ENCODE results near the gene MRPS12.
"Not testable (repeated sequence)": the region's sequence is repeated elsewhere in the genome, so short reads cannot be mapped to it uniquely, and the experiment has no call there.

The MRPS12 gene

DNA sequence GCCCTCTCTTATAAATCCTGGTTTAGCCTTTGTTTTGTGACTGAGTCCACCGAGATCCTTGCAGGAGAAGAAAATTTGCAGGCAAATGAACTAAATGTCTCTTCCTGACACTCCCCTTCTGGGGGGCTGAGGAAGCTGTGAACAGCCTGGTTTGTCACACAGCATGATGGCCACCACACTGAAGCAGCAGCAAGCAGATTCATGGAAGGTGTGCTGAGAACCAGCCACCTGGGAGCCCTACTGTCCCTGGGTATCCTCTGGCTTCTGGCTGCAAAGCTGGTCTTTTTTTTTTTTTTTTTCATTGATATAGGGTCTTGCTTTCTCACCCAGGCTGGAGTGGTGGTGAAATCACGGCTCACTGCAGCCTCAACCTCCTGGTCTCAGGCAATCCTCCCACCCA, 11.2 kb downstream of the MRPS12 start:
- DNase-seq: no peak

DNA sequence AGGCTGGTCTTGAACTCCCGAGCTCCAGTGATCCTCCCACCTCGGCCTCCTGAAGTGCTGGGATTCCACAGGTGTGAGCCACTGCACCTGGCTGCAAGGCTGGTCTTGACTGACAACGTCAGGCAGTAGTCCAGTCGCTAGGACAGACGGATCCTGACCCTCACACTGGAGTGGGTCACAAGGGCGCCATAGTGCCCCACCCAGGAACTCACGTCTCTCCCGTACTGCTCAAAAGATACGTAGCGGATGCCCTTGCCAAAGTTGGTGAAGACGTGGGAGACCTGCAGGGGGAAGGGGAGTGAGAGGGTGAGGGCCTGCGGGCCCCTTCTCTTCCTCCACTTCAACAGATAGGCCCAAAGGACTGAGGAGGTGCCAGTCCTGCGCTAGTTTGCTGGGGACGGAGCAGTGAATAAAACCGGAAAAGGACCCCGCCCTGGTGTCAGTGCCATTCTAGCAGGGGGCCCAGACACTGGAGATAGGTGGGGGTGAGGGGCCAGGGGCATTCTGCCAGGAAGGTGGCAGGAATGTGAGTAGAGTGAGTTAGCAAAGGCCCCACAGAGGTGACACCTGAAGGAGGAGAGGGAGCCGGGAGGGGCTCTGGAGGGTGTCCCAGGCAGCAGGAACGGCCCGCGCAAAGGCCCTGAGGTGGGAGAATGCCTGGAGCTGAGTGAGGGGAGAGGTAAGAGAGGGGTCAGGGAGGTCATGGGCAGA, 11.9 kb downstream of the MRPS12 start:
- DNase-seq: no peak

DNA sequence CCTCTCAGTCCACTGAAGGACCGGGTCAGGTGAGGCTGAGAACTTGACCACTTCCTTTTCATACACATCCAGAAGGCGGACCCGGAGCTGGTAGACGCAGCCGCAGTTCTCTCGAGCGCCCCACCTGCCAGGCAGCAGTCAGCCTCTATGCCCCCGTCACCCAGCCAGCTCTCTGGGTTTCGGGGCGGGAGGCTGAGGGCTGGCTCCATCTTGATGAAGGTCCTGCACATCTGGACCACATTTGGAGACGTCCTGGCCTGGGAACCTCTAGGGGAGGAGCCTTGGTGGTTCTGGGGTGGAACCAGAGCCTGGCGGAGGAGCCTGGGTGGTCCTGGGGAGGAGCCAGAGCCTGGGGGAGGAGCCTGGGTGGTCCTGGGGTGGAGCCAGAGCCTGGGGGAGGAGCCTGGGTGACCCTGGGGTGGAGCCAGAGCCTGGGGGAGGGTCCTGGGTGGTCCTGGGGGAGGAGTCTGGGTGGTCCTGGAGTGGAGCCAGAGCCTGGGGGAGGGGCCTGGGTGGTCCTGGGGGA, 14.3 kb downstream of the MRPS12 start:
- DNase-seq: no peak

DNA sequence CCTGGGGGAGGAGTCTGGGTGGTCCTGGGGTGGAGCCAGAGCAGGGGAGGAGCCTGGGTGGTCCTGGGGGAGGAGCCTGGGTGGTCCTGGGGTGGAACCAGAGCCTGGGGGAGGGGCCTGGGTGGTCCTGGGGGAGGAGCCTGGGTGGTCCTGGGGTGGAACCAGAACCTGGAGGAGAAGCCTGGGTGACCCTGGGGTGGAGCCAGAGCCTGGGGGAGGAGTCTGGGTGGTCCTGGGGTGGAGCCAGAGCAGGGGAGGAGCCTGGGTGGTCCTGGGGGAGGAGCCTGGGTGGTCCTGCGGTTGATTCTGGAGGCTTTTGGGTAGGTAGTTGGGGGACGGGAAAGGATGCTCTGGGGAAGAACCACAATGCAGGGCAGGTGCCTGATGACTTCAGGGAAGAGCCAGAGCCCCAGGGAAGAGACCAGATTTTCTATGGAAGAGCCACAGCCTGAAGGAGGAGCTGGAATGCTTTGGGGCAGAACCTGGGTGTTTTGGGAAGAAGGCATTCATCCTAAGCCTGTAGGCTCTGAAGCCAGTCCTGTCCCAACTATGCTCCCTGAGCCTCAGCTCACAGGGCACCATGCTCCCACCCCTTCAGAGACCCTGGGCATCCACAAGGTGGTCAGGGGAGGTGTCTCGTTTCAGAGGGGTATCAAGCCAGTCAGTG, 15.0 kb downstream of the MRPS12 start:
- DNase-seq: no peak

DNA sequence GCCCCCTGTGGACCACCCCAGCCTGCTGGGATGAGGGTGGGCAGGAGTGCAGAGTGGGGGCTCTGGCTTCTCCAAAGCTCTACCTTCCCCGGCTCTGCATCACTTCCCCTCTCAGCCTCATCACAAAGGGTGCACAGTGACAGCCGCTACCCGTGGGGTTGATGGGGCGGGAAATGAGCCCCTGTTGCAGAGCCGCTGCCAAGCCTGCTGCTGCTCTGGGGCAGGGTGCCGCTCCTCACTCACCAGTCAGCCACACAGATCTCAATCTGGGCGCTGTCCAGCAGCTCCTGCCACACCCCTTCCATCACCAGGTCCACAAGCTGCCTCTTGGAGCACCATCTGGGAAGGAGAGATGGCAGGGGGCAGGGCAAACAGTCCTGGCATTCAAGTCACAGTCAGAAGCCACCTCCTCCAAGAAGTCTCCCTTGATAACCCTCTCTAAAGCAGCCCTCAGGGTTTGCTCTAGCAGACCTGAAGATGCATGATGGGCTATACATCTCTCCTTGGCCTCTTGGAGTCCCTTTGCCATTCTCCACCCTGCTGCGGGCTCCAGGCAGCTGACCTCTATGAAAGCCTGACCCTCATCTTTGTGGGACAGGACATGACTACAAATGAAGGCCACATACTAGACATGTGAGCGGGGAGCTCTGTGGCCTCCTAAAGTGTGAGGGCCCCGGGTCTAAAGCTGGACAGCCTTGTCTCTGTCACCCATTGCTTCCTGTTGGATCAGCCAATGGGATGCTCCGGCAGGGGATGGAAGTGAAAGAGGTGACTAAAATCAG, 15.7 kb downstream of the MRPS12 start:
- DNase-seq: no peak

DNA sequence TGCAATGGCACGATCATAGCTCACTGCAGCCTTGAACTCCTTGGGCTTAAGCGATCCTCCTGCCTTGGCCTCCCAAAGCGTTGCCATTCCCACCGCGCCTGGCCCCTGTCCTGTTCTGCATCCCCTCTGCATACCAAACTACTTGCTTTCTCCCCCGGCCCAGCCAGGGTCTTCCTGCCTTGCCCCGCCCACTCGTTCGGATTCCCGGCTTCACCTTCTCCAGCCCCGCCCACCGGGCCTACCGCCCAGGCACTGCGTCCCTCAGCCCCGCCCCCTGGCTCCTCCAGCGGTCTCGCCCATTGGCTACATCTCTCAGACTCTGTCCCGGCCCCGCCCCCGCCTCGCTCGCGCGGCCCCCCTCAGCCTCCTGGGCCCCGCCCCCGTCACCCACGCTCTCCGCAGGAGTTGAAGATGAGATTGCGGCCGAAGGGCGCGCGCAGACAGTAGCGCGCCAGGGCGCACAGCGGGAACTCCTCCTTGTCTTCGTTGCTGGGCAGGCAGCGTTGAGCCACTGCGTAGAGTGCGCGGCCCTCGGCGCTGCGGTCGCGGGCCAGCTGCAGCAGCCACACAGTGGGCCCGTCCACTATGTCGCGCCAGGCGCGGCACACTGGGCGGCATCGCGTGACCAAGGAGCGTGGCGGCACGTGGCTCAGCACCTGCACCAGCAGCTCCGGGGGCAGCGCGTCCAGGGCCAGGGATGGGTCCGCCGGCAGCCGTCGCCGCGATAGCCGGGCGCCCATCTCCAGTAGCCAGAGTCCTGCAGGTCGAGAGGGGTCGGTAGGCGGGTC, 19.0 kb downstream of the MRPS12 start:
- DNase-seq: peak; percentile 95

DNA sequence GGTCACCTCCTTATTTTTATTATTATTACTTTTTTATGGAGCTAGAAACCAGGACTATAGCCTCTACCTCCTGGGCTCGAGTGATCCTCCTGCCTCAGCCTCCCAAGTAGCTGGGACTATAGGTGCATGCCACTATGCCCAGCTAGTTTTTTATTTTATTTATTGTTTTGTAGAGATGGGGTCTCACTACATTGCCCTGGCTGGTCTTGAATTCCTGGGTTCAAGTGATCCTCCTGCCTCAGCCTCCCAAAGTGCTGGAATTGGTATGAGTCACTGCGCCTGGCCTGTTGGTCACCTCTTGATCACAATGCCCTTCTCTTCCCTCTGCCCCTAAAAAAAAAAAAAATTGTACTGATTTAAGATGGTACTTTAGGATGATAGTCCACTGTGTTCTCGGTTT, 20.4 kb downstream of the MRPS12 start:
- no peak for DNase-seq

DNA sequence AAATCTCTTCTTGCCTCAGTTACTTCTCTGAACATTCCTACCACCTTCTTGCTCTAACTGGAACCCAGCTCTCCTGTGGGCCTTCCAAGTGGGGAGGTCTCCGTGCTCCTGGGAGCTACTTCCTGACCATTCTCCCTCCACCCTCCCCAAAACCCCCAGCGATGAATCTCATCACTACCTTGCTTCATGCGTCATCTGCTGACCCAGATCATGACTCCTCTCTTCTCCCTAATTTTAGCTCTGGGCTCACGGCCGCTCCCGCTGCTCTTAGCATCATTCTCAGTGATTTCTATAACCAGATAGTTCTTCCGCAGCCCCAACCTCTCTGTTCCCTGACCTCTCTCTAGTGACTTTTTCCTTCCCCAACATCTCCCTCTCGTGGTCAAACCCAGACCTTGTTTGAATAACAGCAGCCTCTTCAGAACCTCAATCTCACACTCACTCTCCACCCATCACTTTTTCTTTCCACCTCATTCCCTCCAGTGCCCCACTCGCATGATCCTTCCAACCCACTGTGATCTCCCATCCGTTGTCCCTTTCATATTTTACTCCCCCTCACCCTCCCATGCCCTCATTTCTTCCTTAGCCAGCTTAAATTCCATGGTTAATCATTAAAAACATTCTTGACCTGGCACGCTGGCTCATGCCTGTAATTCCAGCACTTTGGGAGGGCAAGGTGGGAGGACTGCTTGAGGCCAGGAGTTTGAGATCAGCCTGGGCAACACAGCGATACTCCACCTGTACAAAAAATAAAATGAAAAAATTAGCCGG, 21.8 kb downstream of the MRPS12 start:
- peak; percentile 87 for DNase-seq

DNA sequence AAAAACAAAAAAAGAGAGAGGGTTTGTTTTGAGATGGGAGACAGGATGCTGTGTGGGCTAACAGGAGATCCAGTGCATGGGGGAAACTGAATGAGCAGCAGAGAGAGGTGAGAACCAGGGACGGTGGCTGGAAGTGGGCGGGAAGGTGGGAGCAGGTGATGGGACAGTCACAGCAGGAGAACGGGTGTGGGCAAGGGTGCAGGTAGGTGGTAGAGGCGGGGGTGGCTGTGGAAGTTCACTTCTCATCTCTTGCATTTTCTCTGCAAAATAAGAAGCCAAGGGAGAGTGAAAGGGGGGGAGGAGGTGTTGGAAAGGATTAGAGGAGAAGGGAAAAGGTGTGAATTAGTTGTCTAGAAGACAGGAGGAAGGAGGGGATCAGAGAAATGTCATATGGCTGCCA, 22.9 kb downstream of the MRPS12 start:
- DNase-seq: no peak

DNA sequence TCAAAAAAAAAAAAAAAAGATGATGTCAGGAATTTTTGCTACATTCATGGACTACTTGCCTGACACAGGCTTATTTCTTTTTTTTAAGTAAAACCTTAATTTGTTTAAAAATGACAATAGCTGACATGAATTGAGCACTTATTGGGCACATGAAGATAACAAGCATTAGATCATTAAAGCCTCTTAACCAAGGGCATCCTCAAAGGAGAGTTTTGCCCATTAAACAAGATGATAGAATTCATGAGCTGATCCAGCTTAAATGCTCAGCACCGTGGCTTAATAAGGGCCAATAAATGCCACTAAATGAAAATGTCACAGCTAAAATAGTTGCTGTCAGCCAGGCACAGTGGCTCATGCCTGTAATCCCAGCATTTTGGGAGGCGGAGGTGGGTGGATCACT, 25.5 kb downstream of the MRPS12 start:
- no peak for DNase-seq

DNA sequence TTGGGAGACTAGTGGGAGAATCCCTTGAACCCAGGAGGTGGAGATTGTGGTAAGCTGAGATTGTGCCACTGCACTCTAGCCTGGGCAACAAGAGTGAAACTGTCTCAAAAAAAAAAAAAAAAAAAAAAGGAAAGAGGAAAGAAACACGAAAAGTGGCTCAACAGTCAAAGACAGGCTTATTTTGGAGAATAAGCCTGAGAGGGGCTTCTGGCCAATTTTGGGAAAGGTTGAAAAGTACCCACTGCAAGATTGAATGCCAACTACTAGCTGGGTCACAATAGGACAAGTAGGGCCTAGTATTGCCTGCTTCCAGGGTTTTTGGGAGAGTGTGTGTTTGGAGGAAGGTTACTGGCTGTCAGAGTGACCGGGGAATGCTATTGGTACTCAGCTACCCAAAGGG, 27.6 kb downstream of the MRPS12 start:
- DNase-seq: no peak

DNA sequence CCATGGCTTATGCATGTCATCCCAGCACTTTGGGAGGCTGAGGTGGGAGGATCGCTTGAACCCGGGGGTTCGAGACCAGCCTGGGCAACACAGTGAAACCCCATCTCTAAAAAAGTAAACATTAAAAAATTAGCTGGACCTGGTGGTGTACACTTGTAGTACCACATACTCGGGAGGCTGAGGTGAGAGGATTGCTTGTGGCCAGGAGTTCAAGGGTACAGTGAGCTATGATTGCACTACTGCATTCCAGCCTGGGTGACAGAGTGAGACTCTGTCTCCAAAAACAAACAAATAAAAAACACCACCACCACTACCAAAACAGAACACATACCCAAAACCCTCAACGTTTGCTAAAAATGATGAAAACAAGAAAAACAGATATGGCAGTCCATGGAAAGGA, 28.9 kb downstream of the MRPS12 start:
- DNase-seq: no peak

DNA sequence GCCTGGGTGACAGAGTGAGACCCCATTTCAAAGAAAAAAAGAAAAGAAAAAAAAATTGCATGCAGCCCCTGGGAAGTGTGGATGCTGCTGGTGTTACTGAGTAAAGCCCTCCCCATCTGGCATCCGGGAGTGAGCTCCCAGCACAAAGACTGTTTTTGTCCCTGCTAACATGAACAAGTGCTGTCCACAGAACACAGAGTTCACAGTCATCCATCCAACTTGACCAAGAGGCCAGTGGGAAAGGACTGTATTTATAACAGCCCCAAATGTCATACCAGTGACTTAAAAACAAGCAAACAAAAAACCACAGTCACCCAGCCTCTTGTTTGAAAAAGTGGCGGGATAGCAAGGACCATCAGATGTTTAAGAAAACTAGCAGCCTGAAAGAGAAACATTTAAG, 34.0 kb downstream of the MRPS12 start:
- no peak for DNase-seq

DNA sequence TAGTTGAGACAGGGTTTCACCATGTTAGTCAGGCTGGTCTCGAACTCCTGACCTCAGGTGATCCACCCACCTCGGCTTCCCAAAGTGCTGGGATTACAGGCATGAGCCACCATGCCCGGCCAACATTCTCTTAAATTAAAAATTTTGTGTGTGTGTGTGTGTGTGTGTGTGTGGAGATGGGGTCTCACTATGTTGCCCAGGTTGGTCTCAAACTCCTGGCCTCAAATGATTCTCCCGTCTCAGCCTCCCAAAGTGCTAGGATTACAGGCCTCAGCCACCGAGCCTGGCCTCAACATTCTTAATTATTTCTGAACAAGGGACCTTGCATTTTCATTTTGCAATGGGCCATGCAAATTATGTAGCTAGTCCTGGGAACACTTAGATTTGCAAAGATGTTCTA, 35.4 kb downstream of the MRPS12 start:
- DNase-seq: not testable (repeated sequence)

DNA sequence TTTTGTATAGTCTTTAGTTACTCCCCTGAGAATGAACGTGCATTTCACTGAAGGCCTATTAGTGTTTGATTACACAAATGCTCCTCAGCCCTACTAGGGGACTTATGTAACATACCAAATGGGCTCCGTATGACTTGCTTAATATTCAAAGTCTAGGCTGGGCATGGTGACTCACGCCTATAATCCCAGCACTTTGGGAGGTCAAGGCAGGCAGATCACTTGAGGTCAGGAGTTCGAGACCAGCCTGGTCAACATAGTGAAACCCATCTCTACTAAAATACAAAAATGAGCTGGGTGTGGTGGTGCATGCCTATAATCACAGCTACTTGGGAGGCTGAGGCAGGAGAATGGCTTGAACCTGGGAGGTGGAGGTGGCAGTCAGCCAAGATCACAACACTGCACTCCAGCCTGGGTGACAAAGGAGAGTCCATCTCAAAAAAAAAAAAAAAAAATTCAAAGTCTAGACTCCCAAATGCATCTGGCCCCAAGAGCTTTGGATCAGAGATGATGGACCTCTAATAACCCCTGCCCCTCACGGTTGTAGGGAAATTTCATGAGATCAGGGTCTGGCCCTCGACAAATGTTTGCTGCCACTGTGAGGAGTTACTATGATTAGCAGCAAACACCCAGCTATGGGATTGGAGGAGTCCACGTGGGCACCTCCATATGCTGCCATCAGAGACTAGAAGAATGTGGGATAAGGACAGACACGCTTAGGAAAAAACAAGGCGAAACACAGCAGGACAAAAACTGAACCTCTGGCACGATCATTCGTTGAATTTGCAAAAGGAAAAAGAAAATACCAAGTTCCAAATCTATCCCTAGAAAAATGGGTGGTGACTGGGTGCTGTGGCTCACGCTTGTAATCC, 40.2 kb downstream of the MRPS12 start:
- no peak for DNase-seq

DNA sequence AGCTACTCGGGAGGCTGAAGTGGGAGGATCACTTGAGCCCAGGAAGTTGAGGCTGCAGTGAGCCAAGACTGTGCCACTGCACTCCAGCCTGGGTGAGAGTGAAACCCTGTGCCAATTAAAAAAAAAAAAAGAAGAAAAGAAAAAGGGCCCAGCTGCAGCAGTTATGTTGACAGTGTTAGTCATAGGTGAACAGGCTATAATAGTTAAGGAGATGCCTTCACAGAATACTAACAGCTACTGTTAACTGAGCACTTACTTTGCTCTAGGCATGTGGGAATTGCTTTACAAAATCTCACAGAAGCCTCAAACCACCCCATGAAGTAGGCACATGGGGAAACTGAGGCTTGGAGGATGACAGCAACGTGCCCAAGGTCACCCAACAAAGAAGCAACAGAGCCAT, 40.9 kb downstream of the MRPS12 start:
- DNase-seq: no peak

DNA sequence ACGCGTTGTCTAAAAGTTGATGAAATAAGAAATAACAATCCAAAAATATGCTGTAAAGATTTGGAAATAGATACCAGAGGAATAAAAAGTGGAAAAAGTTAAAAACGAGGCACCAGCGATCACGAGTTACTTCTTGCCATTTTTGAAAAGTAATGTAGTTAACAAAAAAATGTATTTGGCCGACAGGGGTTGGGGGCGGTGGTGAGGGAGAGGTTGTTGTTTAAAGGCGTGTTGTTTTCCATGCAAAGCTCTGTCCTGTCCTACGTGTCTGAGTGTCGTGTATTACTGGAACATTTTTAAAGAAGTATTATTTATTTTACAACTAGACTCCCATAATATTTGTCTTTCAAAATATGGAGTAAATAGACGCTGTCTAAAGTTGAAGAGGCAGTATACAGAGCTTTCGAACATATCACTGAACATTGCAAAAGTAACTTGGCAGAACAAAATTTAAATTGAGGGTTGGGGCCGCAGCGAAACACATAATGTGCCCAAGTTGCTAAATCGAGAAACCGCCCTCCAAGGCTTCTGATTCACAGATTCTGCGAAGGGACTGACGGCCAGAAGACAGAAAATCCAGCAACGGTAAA, 44.0 kb downstream of the MRPS12 start:
- no peak for DNase-seq

DNA sequence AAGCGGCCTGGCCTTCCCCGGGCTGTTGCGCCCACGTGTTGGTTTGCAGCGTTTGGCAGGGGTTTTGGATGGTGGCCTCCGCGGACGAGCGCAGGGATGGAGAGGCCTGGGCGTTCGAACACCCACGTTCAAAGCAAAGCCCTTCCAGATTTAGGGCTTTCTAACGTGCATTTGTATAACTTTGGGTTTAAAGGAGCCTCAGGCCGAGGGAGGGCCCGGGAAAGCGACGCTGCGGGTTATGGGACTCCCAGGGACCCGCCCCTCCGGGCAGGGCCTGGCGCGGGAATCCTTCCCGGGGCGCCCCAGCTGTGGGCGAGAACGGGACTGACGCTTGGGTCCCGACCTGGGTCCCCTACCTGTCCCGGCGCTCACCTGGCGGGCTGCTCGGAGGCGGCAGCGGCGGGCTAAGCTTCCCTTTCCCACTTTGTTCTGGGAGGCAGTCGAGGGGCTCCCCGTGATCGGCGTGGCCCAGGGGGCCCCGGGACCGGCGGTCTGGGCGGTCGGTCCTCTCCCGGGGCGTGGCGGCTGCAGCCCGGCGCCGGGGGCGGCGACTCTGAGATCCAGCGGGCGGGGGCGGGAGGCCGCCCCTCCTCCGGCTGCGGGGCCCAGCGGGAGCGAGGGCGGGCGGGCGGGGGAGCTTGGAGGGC, 44.6 kb downstream of the MRPS12 start, which contains the start of gene FBXO17:
Gene FBXO17, minus strand, starts transcription at position 529 of the 647 bp plus-strand sequence. CDS start 25,423 bp downstream, outside the sequence.
- no peak for DNase-seq

DNA sequence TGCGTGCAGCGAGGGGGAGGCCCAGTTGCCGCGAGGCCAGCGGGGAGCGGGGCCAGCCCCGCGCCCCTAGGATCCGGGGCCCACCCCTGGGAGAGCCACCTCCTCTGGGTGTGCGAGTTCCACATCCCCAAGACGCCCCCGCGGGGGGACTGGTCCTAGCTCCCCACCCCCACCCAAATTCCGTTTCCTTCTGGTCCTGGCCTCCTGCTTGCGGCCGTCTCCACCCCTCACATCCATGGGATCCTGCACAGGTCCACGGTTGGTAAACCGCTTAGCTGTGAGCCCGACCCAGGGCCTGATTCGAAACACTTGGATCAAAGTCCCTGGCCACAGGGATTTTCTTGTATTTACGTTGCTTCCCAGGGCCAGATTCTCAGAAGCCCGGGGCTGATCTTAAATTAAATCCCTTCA, 45.1 kb downstream of the MRPS12 start:
- DNase-seq: no peak

Data from hematopoietic multipotent progenitor cell treated with erythropoietin and hydrocortisone succinate and interleukin-3 and kit ligand, for 6 days (in vitro differentiated cells).